Activated CD4-positive, alpha-beta T cell treated with anti-CD3 and anti-CD28 coated beads, Interleukin-2, amount 50 U/mL, for 48 hours (primary cell): ENCODE results near the gene C15orf39.
"Not testable (repeated sequence)": the region's sequence is repeated elsewhere in the genome, so short reads cannot be mapped to it uniquely, and the experiment has no call there.

Experiments
- DNase-seq, 2 experiments: peaks; one replicate each; pipeline ENCODE4 v3.0.0-alpha.2; 2020

The C15orf39 gene

DNA sequence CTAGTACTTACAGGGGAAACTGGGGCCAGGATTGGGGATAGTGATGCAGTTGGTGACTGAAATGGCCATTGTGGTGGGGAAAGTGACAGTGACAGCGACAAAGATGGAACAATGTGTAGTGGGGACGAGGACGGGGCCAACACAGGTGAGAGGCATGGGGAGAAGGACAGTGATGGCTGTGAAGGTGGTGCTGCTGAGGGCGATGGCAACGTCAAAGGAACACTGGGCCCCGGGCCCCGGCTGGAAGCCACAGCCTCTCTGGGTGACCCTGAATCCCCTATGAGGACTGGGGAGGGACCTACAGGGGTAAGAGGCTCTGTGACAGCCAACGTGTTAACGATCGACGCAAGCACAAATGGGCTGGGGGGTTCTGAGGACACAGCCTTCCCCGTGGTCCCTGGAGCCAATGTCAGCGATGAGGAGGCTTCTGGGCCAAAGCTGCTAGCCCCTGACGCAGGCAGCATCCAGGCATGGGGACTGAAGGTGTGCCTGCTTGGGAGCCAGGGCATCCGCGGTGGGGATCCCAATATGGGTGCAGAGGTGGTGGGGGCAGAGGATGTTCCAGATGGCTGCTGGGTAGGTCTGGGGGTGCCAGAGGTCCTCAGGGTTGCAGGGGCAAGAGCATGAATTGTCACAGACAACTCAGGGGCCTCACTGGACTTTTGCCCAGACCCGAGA lies 31.3 kb downstream of the C15orf39 start:
- no peak for DNase-seq

GRCh38 chr15:75233504-75234190 lies 32.0 kb downstream of the C15orf39 start:
- DNase-seq = no peak

- no peak for DNase-seq
These were observed 32.6 kb downstream of the C15orf39 start for GRCh38 chr15:75234191-75234810.

DNA sequence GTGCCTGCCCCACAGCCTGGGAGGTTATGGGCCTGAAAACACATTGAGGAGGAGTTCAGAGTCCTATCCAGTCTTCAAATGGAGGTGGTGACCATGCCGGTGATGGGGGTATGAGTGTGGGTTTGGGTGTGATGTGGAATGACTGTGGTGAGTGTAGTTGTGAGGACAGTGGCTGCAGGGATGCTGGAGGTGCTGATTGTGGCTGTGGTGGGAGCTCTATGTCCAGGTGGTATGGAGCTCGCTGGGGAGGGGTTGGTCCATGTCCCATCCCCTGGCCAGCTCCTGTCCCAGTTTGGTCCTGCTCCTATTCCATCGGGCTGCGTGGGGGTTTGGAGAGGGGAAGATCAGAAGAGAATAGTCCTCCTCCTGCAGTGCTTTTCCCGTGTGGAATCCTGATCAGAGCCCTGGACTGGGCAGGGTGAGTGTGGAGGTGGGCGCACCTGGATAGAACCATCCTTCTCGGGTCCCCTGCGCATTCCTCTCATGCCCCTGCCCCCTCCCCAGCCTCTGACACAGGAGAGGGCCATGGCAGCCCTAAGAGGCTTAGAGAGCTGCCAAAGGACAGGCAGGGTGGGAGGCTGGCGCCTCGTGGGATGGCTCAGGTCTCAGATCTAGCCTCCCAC lies 33.5 kb downstream of the C15orf39 start:
- DNase-seq = no peak

DNA sequence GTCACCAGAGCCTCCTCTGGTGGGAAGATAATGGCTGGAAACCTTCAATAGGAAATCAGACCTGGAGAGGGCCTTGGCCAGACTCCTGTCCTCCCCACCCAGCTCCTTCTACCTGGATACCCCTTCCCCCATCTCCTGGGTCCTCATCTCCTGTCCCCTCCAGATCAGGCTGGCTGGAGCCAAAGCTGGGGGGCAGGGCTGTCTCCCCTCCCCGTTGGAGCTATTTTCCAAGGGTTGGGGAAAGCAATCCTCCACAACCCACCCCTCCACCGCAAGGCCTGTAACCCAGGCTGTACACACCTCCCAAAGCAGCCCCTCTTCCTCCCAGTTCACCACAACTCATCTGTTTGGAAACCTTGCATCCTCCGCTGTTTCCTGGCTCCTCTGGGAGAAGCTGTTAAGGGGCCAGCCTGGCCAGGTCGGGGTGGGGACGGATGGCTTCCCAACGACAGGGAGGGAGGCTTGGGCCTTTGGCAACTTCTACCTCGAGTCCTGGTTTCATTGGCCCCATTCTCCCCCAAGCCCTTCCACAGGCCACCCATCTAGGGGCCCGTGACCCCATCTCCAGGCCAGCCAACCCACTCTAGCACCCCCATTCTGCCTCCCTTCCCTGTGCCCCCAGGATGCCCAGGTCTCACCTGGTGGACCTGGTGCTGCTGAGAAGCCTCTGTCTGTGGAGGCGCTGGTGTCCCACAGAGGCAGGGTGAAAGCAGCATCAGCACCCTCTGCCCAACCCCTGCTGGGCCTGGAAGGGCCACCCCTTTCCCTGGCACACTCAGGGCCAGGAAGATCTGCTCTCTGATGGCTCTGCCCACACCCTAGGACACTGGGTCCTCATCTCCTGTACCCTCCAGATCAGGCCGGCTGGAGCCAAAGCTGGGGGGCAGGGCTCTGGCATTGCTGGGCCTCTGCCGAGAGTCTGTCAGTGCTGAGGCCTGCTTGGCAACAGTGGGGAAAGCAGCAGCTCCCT lies 34.4 kb downstream of the C15orf39 start:
- DNase-seq = no peak

- DNase-seq = no peak
These were observed 35.8 kb downstream of the C15orf39 start for GRCh38 chr15:75237316-75237982.

DNA sequence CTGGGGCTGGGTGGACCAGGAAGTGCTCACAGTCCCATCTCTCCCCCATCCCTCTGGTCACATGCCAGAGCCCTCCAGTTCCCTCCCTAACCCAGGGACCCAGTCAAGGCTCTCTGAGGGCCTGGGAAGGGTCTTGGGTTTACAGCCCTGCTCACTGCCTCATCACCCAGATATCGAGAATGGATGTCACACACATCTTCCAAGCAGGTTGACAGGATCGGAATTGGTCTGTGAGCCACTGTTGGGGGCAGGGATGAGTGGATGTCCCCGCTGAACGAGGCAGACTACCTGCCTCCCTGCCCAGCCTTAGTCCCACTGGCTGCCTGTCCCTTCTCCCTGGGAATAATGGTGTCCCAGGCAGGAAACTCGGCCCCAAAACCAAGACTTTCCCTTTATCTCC lies 36.5 kb downstream of the C15orf39 start:
- DNase-seq = no peak

DNA sequence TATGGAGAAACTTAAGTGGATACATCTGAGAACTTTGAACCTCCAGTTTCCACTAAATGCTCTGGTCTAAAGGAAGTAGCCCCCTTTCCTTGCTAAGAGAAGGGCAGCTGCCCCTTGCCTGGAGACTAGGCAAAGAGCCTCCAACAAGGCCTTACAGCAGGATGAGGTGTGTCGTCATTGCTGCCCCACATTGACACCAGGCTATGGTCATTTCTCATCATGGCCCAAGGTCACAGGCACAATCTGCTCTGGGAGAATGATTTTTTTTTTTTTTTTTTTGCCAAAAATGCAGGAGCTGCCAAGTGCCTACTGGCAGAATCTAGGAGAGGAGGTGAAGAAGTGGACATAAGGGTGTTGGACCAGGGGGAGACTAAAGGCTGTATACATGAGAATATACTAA lies 44.1 kb downstream of the C15orf39 start:
- DNase-seq = not testable (repeated sequence)

DNA sequence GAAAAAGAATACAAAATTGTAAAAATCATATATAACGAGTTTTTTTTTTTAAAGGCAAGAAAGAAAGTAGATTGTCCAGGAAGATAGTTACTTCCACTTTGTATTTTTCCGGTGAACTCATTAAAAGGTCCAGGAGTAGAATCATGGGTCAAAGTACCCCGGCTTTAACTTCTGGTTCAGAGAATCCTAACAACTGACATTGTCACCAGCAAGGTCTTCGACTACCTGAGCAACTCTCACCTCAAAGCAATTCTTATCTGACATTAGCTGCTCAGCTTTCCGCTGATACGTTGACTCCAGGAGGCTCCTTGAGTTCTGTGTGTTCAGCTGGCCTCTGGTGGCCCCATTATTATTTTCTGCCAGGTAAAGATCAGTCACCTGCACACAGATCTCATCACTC lies 47.3 kb downstream of the C15orf39 start:
- DNase-seq = not testable (repeated sequence)

- no peak for DNase-seq
These were observed 48.0 kb downstream of the C15orf39 start for GRCh38 chr15:75249726-75250125.

DNA sequence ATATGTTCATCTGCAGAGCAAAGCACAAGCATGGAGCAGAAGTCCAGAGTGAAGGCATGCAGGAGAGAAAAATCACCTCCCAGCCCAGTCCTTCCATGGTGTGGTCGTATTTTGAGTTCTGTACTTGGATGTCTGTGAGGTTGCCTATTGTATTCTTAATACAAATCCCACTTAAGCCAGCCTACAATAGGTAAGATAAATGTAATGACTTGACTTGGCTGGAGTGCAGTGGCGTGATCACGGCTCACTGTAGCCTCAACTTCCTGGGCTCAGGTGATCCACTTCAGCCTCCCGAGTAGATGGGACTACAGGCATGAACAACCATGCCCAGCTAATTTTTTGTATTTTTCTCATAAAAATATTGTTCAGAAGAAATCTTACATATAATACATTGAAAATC lies 49.7 kb downstream of the C15orf39 start:
- DNase-seq = not testable (repeated sequence)

- not testable (repeated sequence) for DNase-seq
These were observed 50.6 kb downstream of the C15orf39 start for GRCh38 chr15:75252285-75252684.

DNA sequence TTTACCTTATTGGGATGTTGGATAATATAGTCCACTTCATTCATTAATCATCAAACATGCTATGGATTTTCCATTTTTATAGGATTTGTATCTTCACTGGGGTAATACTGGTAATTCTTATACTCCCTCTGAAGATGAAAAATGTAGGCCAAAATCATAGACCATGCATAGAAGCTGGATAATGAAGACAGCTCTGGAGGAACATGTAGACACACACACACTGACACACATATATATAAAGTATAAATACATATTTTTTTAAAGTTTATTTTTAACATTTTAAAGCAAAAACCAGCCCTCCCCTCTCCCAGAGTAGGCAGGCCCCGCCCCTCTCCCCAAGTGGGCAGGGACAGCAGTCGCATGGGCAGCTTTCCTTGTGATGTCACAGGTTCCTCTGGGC lies 56.4 kb downstream of the C15orf39 start, which contains the start of gene GOLGA6C:
Gene GOLGA6C (plus strand): TSS at position 301 of the 400 bp plus-strand sequence. CDS start 265 bp downstream, outside the sequence.
- not testable (repeated sequence) for DNase-seq

DNA sequence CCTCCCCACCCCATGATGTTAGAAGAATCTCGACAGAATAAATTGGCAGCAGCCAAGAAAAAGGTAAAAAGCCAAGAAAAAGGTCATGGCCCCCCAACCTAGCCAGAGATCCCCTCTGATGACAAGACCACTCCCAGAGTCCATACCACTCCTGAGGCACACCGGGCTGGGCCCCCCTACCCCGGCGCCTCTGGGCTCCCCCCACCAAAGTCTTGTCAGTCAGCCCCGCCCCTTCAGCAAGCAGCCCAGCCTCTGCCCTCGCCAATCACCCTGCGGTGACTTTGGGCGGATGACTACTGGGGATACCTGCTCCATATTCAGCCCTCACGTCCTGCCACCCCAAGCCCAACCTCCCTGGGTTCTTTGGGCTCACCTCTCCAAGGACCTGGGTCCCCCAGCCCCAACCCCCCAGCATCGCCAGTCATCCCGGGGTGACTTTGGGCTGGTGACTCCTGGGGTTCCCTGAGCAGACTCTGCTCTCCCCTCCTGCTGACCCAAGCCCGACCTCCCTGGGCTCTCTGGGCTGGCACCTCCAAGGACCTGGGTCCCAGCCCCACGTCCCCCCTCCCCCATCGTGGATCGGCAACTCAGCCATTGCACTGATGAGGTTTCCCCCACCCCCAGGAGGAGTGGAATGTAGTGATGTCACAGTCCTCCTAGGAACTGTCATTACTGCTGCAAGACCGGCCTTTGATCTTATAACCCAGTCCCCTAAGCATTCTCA lies 57.1 kb downstream of the C15orf39 start:
- DNase-seq = not testable (repeated sequence)

GRCh38 chr15:75259873-75260272 lies 58.2 kb downstream of the C15orf39 start:
- DNase-seq = not testable (repeated sequence)
